Right atrium auricular region (tissue), 2 donors: Measurements from ENCODE around the gene ISCU. TPM values are rescaled to one million over a fixed set of nuclear protein-coding genes. Genes with fewer than 3 reads are reported as not detected.

Experiments used
- DNase-seq: peaks from one replicate; pipeline ENCODE4 v3.0.0-alpha.2; 2019; ENCODE audit warnings: low spot score
- H3K27ac ChIP-seq, 2 donors: fragments of 200-600 bp; sonication (generic); 1 replicate in 1 of 2; 2 replicates in 1 of 2; pipeline ENCODE4 v1.5.1; 2016 to 2019
- H3K27me3 ChIP-seq, 2 donors: fragments of 200-600 bp; sonication (generic); one replicate each; pipeline versions ENCODE4 v1.5.1 to v1.6.0; 2017 to 2019
- H3K36me3 ChIP-seq: fragments of 200-600 bp; sonication (generic); one replicate; pipeline ENCODE4 v1.5.1; 2016
- H3K4me1 ChIP-seq, 2 donors: fragments of 200-600 bp; sonication (generic); one replicate each; pipeline versions ENCODE4 v1.5.1 to v1.6.0; 2017 to 2019
- H3K4me3 ChIP-seq, 2 donors: fragments of 200-600 bp; sonication (generic); 1 replicate in 1 of 2; 2 replicates in 1 of 2; pipeline ENCODE4 v1.5.1; 2017 to 2019; ENCODE audit warnings: mild to moderate bottlenecking in 1 of 2, moderate library complexity in 1 of 2
- H3K9me3 ChIP-seq, 2 donors: fragments of 200-600 bp; sonication (generic); one replicate each; pipeline ENCODE4 v1.5.1; 2019
- CTCF ChIP-seq, 2 donors: fragments of 200-600 bp; sonication (generic); IDR thresholded peaks; one replicate each; pipeline ENCODE4 v1.5.1; 2019; ENCODE audit warnings: antibody characterized with exemption in 2 of 2
- total RNA-seq, 2 donors: library from RNA; depleted of rRNA; stranded (reverse); fragments of >200 nt; gene quantifications; one replicate each; pipeline ENCODE4 v1.1.0, GENCODE V29; 2016

Gene ISCU
- 100 to 1,000 TPM; 421 to 433 TPM for total RNA-seq

DNA sequence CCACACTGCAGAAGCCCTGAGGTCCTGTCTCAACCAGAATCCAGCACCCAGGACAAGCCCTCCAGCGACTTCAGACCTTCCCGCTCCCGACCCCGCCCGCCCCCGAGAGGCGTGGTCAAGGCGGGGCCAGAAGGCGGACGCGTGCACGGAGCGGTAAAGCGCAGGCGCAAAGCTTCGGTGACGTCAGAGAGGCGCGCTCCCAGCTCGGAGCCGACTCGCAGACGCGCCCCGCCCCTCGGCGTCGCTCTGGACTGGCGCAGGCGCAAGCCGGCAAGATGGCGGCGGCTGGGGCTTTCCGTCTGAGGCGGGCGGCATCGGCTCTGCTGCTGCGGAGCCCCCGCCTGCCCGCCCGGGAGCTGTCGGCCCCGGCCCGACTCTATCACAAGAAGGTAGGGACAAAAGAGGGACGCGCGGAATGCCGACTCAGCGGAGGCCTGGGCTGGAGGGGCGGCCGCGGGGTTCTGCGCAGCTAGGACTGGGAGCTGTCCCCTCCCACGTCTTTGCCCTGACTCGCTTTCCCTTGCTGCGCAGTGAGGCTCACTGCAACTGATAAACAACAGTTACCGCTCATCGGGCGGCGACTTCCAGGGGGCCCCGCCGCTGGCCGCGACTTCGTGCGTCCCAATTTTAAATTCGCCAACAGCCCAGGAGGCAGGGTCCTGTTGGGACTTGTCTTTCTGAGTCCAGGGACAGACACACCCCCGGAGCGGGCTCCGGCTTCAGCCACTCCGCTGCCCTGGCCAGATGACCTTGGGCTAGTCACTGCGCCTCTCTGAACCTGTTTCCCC, at the start of gene ISCU:
TSS of gene ISCU (plus strand) at position 249 of the 788 bp plus-strand sequence. CDS start at position 276, 27 bp downstream.
- H3K9me3 ChIP-seq, result no peaks in the 10 kb centered on the region
- H3K4me1 ChIP-seq, result peaks cover 0 to 58% of the 10 kb centered on the region in 2 donors

DNA sequence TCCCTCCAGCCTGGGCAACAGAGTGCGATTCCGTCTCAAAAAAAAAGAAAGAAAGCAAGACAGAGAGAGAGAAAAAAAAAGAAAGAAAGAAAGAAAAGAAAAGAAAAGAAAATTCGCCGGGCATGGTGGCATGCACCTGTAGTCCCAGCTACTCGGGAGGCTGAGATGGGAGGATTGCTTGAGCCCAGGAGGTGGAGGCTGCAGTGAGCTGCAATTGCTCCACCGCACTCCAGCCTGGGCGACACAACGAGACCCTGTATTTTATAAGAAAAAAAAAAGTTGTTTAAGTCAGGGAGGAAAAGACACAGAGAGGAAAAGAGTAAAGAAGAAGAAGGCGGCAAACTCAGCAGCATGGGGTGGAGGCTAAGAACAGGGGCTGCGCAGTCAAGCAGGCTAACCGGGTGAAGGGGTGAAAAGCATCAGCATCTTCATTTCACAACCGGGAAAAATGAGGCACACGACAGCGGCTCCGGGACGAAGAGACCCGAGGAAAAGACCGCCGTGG, 47.9 kb upstream of the ISCU start:
- H3K4me3 ChIP-seq, result peak overlapping the region; percentile 32 to 85
- H3K36me3 ChIP-seq, result peaks cover 18% of the 10 kb centered on the region
- no peak for TF ChIP-seq CTCF (IDR thresholded peaks at IDR 0.05)
- H3K4me1 ChIP-seq, result peaks cover 0 to 14% of the 10 kb centered on the region in 2 donors
- DNase-seq, result no peak
- no peaks in the 10 kb centered on the region for H3K27me3 ChIP-seq
- no peak overlapping the region for H3K27ac ChIP-seq
- H3K9me3 ChIP-seq, result no peaks in the 10 kb centered on the region

More for the DNA sequence above, at the start of gene ISCU:
- no peaks in the 10 kb centered on the region for H3K27me3 ChIP-seq
- H3K4me3 ChIP-seq, result peak within 1 kb of the TSS; percentile 86 to 97
- DNase-seq, result peak; percentile 96
- H3K27ac ChIP-seq, result peak within 1 kb of the TSS; percentile 87 to 90
- peaks cover 34% of the 10 kb centered on the region for H3K36me3 ChIP-seq
- TF ChIP-seq CTCF (IDR thresholded peaks at IDR 0.05), result no peak

DNA sequence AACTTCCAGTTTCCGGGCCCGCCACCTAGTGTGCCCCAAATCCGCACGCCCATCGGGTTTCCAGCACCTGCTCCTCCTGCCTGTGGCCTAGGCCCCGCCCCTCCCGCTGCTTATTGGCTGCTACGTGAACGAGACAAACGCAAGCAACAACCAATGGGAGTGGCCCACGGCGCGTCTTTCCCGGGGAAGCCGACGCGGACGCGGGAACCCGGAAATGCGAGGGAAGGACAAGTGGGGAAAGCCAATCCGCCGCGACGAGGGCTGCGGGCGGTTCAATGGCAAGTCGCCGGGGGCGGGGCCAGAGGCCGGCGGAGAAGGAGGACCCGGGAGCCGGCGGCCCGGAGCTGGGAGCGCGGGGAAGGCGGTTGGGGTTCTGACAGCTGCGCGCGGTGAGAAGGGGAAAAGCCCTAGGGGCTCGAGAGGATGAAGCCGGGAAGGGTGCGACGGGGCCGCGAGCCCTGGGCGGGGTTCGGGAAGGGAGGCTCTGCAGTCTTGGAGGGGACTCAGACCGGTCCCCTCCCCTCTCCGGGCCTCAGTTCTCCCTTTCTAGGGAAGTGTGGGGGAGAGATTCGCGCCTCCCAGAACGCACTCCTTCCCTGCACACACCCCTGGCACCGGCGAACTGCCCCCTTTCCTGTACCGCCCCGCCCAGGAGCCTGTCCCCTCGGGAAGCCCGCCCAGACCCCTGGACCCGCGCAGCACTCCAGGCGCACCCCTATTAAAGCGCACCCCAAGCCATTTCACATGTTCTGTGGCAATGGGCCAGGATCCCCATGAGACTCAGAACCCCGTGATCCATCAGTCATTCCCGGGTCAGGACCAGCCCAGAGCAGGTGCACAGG, 47.2 kb upstream of the ISCU start, which contains the start of gene FICD:
TSS of gene FICD (plus strand) at position 305 of the 842 bp plus-strand sequence. CDS start 1,696 bp downstream, outside the sequence.
- Histone ChIP-seq H3K27me3 (no peaks in the 10 kb centered on the region), H3K36me3 (peaks cover 24% of the 10 kb centered on the region), H3K27ac (peak within 1 kb of the TSS; percentile 63 to 74), H3K9me3 (no peaks in the 10 kb centered on the region), H3K4me1 (peaks cover 0 to 14% of the 10 kb centered on the region in 2 donors), H3K4me3 (peak within 1 kb of the TSS; percentile 67 to 85)
- no peak for TF ChIP-seq CTCF (IDR thresholded peaks at IDR 0.05)
- DNase-seq, result peak; percentile 100

DNA sequence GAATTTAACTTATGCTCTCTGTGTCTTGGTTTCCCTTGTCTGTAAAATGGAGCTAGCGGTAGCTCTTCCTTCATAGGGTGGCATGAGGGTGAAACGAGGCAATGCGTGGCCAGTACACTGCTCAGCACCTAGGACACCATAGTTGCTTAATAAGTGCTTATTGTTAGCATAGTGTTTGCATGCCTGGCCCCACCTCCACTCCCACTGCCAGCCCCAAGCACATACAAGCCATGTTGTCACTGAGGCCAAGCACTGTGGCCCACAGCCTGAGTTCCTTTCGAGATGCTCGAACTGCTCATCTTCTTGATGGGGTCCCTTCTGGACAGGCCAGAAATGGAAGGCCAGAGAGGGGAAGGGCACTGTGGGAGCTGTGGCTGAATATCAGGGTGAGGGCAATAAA, 46.5 kb upstream of the ISCU start:
- Histone ChIP-seq H3K27ac (no peak overlapping the region), H3K27me3 (no peaks in the 10 kb centered on the region), H3K4me1 (peaks cover 0 to 14% of the 10 kb centered on the region in 2 donors), H3K9me3 (no peaks in the 10 kb centered on the region), H3K4me3 (peak overlapping the region; percentile 67 to 85), H3K36me3 (peaks cover 32% of the 10 kb centered on the region)
- no peak for DNase-seq
- TF ChIP-seq CTCF (IDR thresholded peaks at IDR 0.05), result no peak

DNA sequence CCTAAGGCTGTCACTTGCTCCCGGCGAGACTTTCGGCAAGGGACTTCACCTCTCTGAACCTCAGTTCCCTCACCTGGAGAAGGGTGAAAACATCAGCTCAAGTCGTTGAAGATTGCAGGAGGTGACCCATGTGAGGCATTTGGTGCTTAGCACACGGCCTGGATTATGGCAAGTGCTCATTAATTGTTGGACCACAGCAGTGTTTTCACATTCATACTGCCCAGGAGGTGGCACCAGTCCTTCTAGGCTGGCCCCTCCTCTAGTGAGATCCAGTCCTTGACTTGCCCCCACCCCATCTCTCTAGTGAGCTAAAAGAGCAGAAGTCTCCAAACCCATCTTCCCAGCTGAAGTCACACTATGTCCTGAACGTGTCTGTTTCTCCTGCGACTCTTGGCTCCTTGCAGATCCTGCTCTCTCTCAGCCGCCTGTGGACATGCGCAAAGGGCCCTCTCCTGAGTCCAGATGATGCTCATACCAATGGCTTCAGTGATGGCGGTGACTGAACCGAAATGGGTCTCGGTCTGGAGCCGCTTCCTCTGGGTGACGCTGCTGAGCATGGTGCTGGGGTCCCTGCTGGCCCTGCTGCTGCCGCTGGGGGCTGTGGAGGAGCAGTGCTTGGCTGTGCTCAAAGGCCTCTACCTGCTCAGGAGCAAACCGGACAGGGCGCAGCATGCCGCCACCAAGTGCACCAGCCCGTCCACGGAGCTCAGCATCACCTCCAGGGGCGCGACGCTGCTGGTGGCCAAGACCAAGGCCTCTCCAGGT, 45.7 kb upstream of the ISCU start:
- peaks cover 39% of the 10 kb centered on the region for H3K36me3 ChIP-seq
- no peak overlapping the region for H3K27ac ChIP-seq
- no peaks in the 10 kb centered on the region for H3K27me3 ChIP-seq
- no peaks in the 10 kb centered on the region for H3K9me3 ChIP-seq
- TF ChIP-seq CTCF (IDR thresholded peaks at IDR 0.05), result no peak
- no peak for DNase-seq
- H3K4me3 ChIP-seq, result no peak overlapping the region
- peaks cover 0 to 14% of the 10 kb centered on the region in 2 donors for H3K4me1 ChIP-seq
